A549 (cell line): ENCODE results near the gene ACOT7. TPM values are rescaled to one million over a fixed set of nuclear protein-coding genes. Genes with fewer than 3 reads are reported as not detected.

ENCODE experiments used
- ATAC-seq, 2 experiments: fragments of 200-7000 bp in 1 of 2; fragments of >200 bp in 1 of 2; cut with Nextera tagmentation in 1 of 2; cut with Tn5 transposase in 1 of 2; 3 replicates each; pipeline versions ENCODE4 v1.8.0 to v1.9.1; 2018 to 2020; ENCODE audit warnings: mild to moderate bottlenecking in 1 of 2, moderate library complexity in 1 of 2
- CTCF ChIA-PET: fragments of 300-600 bp; sonication (Branson Sonifier 250); formaldehyde crosslinking; extraction: SDS; loops from one replicate; lab custom pipeline; 2021; ENCODE audit warnings: antibody characterized with exemption, inconsistent platforms; lab: Yijun Ruan, JAX
- POLR2A ChIA-PET: fragments of 350-600 bp; formaldehyde crosslinking; extraction: SDS; loops from one replicate; lab custom pipeline; 2021; ENCODE audit warnings: antibody characterized with exemption, inconsistent platforms; lab: Yijun Ruan, JAX
- DNase-seq, 2 experiments: peaks; one replicate each; pipeline versions ENCODE4 v3.0.0 to v3.0.0-alpha.2; 2011 to 2016; ENCODE audit warnings: low read depth in 1 of 2, low spot score in 1 of 2
- FAIRE-seq: peaks from 2 replicates; lab custom pipeline; 2011; peaks lifted over from hg19 to GRCh38; lab: Jason Lieb, UNC
- H3K27ac ChIP-seq, 2 experiments: fragments of >200 bp; sonication (Bioruptor Twin); formaldehyde crosslinking; 3 replicates each; pipeline ENCODE4 v1.5.1; 2016 to 2017
- H3K4me1 ChIP-seq: fragments of >200 bp; sonication (Bioruptor Twin); formaldehyde crosslinking; 3 replicates; pipeline ENCODE4 v1.6.1; 2016
- H3K4me2 ChIP-seq: fragments of >200 bp; sonication (Bioruptor Twin); formaldehyde crosslinking; 3 replicates; pipeline ENCODE4 v1.6.1; 2016
- H3K4me3 ChIP-seq: fragments of >200 bp; sonication (Bioruptor Twin); formaldehyde crosslinking; 3 replicates; pipeline ENCODE4 v1.5.1; 2016
- H3K9me3 ChIP-seq: fragments of >200 bp; sonication (Bioruptor Twin); formaldehyde crosslinking; 3 replicates; pipeline ENCODE4 v1.6.1; 2016
- BCL3 ChIP-seq: fragments of >200 bp; sonication (Bioruptor Twin); formaldehyde crosslinking; IDR thresholded peaks from 3 replicates; pipeline ENCODE4 v1.6.1; 2016
- BHLHE40 ChIP-seq: IDR thresholded peaks from 2 replicates; pipeline ENCODE4 v1.6.1; 2012; ENCODE audit warnings: low read depth, low read length, inconsistent platforms
- CEBPB ChIP-seq, 2 experiments: fragments of >200 bp in 1 of 2; sonication (Bioruptor Twin) in 1 of 2; formaldehyde crosslinking in 1 of 2; IDR thresholded peaks; 2 replicates each; pipeline ENCODE4 v1.6.1; 2012 to 2016
- CHD4 ChIP-seq: fragments of 200-600 bp; sonication (generic); IDR thresholded peaks from 2 replicates; pipeline ENCODE4 v1.6.1; 2016; ENCODE audit warnings: antibody characterized with exemption, mild to moderate bottlenecking, borderline replicate concordance
- EHMT2 ChIP-seq: fragments of 200-600 bp; sonication (generic); IDR thresholded peaks from 2 replicates; pipeline ENCODE4 v1.6.1; 2016; ENCODE audit warnings: antibody characterized with exemption, low read depth, mild to moderate bottlenecking, moderate library complexity
- ESRRA ChIP-seq: fragments of 150-350 bp; IDR thresholded peaks from 2 replicates; pipeline ENCODE4 v1.6.1; 2014; ENCODE audit warnings: mild to moderate bottlenecking, low read length, borderline replicate concordance
- FOSL2 ChIP-seq, 2 experiments: fragments of 450-650 bp in 1 of 2; fragments of >200 bp in 1 of 2; sonication (Bioruptor Twin) in 1 of 2; formaldehyde crosslinking; IDR thresholded peaks; 2 replicates each; pipeline versions ENCODE4 v1.5.0 to v1.6.1; 2016 to 2020; ENCODE audit warnings: mild to moderate bottlenecking in 1 of 2, moderate library complexity in 1 of 2
- HDAC2 ChIP-seq: fragments of 200-600 bp; sonication (generic); IDR thresholded peaks from 2 replicates; pipeline ENCODE4 v1.6.1; 2016
- HEYL ChIP-seq: fragments of 250-450 bp; sonication (Bioruptor Pico); IDR thresholded peaks from 2 replicates; pipeline ENCODE4 v1.8.0; 2021; ENCODE audit warnings: mild to moderate bottlenecking, moderate library complexity
- HOXB5 ChIP-seq: fragments of 250-450 bp; sonication (Bioruptor Pico); IDR thresholded peaks from 2 replicates; pipeline ENCODE4 v1.5.0; 2020; ENCODE audit warnings: mild to moderate bottlenecking, moderate library complexity
- JUN ChIP-seq, 2 experiments: fragments of >200 bp; sonication (Bioruptor Twin); formaldehyde crosslinking; IDR thresholded peaks; 2 replicates in 1 of 2; 3 replicates in 1 of 2; pipeline ENCODE4 v1.6.1; 2016 to 2017
- MAX ChIP-seq: IDR thresholded peaks from 2 replicates; pipeline ENCODE4 v1.6.1; 2012
- MYC ChIP-seq: IDR thresholded peaks from 2 replicates; pipeline ENCODE4 v1.6.1; 2012; ENCODE audit warnings: mild to moderate bottlenecking, inconsistent platforms, low read length, improper control_type of control experiment, borderline replicate concordance
- NFE2L2 ChIP-seq: fragments of 150-350 bp; conservative IDR thresholded peaks from 2 replicates; pipeline ENCODE4 v1.6.1; 2014; ENCODE audit warnings: low read length
- NPAS2 ChIP-seq: fragments of 250-450 bp; sonication (Bioruptor Pico); IDR thresholded peaks from 2 replicates; pipeline ENCODE4 v1.8.0; 2022; ENCODE audit warnings: mild to moderate bottlenecking, moderate library complexity, borderline replicate concordance
- NR3C1 ChIP-seq: fragments of >200 bp; sonication (Bioruptor Twin); formaldehyde crosslinking; IDR thresholded peaks from 3 replicates; pipeline ENCODE4 v1.6.1; 2017
- PHF8 ChIP-seq: fragments of 200-600 bp; sonication (generic); IDR thresholded peaks from 2 replicates; pipeline ENCODE4 v1.6.1; 2016; ENCODE audit warnings: low read depth, mild to moderate bottlenecking, antibody characterized with exemption, moderate library complexity, borderline replicate concordance
- POLR2A ChIP-seq: IDR thresholded peaks from 2 replicates; pipeline ENCODE4 v1.6.1; 2012; ENCODE audit warnings: mild to moderate bottlenecking, low read length
- RFX5 ChIP-seq: fragments of 450-650 bp; IDR thresholded peaks from 2 replicates; pipeline ENCODE4 v1.7.1; 2014; ENCODE audit warnings: antibody characterized with exemption, mild to moderate bottlenecking, moderate library complexity
- SMC3 ChIP-seq: fragments of >200 bp; sonication (Bioruptor Twin); formaldehyde crosslinking; IDR thresholded peaks from 3 replicates; pipeline ENCODE4 v1.6.1; 2018; ENCODE audit warnings: inconsistent platforms
- TP53 ChIP-seq: fragments of 250-450 bp; sonication (Bioruptor Pico); IDR thresholded peaks from 2 replicates; pipeline ENCODE4 v1.5.0; 2021; ENCODE audit warnings: mild to moderate bottlenecking, moderate library complexity
- ZFP36 ChIP-seq: fragments of 450-650 bp; IDR thresholded peaks from 2 replicates; pipeline ENCODE4 v1.6.1; 2014; ENCODE audit warnings: borderline replicate concordance; ENCODE audit not compliant: partially characterized antibody
- ZNF302 ChIP-seq: fragments of 250-450 bp; sonication (Bioruptor Pico); IDR thresholded peaks from 2 replicates; pipeline ENCODE4 v1.9.0; 2021; ENCODE audit warnings: inconsistent platforms, mild to moderate bottlenecking, moderate library complexity
- WGBS: methylation state at CpG from one replicate; pipeline ENCODE4 v1.1.6; 2017; ENCODE audit errors: missing lambda C conversion rate; 5-methylcytosine and 5-hydroxymethylcytosine counted together
- polyA plus RNA-seq, 4 experiments: library from polyadenylated mRNA; depleted of rRNA in 3 of 4; stranded (reverse); fragments of >200 nt; fragmentation: RNase III in 1 of 4; extraction: RNeasy Plus Mini Kit Qiagen cat#74134 plus additional on column Dnase treatment in 1 of 4; gene quantifications; 2 replicates in 3 of 4; 3 replicates in 1 of 4; pipeline ENCODE4 v1.2.3, GENCODE V29; 2011 to 2017
- TF ChIP-seq, protein P1 (sequence below): IDR thresholded peaks from 2 replicates; pipeline ENCODE4 v1.6.1; 2012; ENCODE audit warnings: low read depth, borderline replicate concordance

ACOT7 gene
- polyA plus RNA-seq, 2 of the 4 experiments (the other 2 are of a cell fraction) = 48.0 to 49.6 TPM

- ATAC-seq (no peak), DNase-seq (no peak)
- POLR2A ChIA-PET = no interaction called here
- no peak overlapping the region for H3K4me2 ChIP-seq
- H3K4me3 ChIP-seq = no peak overlapping the region
- TF ChIP-seq MAX (no peak), RFX5 (no peak), POLR2A (no peak), ZNF302 (CRISPR knock-in tag) (no peak), CHD4 (no peak), HEYL (no peak), NFE2L2 (no peak), PHF8 (no peak), SMC3 (no peak), EHMT2 (no peak), NPAS2 (CRISPR knock-in tag) (no peak), NR3C1 (no peak), ZFP36 (no peak), BCL3 (no peak), JUN (IDR thresholded peaks at IDR 0.05) (no peak), FOSL2 (IDR thresholded peaks at IDR 0.05) (no peak), FOSL2 (CRISPR knock-in tag; IDR thresholded peaks at IDR 0.05) (no peak), BHLHE40 (no peak)
- TF ChIP-seq, protein P1, sequence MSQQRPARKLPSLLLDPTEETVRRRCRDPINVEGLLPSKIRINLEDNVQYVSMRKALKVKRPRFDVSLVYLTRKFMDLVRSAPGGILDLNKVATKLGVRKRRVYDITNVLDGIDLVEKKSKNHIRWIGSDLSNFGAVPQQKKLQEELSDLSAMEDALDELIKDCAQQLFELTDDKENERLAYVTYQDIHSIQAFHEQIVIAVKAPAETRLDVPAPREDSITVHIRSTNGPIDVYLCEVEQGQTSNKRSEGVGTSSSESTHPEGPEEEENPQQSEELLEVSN = no peak
- TF ChIP-seq, all 56 proteins: peak for 0
- FAIRE-seq = no peak
- 95% methylated on average over 6 of the region's 8 CpGs for WGBS
- Histone ChIP-seq H3K9me3 (no peaks in the 10 kb centered on the region), H3K27ac (no peak overlapping the region), H3K4me1 (no peaks in the 10 kb centered on the region)
- CTCF ChIA-PET = no interaction called here
Observed at GRCh38 chr1:6286266-6286665, 107.3 kb downstream of the ACOT7 start.

- Histone ChIP-seq H3K4me1 (no peaks in the 10 kb centered on the region), H3K27ac (no peak overlapping the region), H3K4me2 (no peak overlapping the region), H3K4me3 (no peak overlapping the region), H3K9me3 (no peaks in the 10 kb centered on the region)
- POLR2A ChIA-PET = no interaction called here
- DNase-seq = no peak
- CTCF ChIA-PET = no interaction called here
- TF ChIP-seq, protein P1 = no peak
- no peak for TF ChIP-seq TP53 (CRISPR knock-in tag)
- TF ChIP-seq BHLHE40 = no peak
- TF ChIP-seq BCL3 = no peak
- no peak for TF ChIP-seq RFX5
- TF ChIP-seq MYC = no peak
- no peak for TF ChIP-seq CEBPB (IDR thresholded peaks at IDR 0.05)
- TF ChIP-seq HOXB5 (CRISPR knock-in tag) = no peak
- no peak for TF ChIP-seq HEYL
- no peak for TF ChIP-seq HDAC2
- TF ChIP-seq ESRRA = no peak
- ATAC-seq = no peak
- FAIRE-seq = no peak
- 100% methylated on average over 6 of the region's 11 CpGs for WGBS
Observed at GRCh38 chr1:6285336-6285735, 108.2 kb downstream of the ACOT7 start.
